ENCODE measurements around the gene SLC34A1. TPM values are rescaled to one million over a fixed set of nuclear protein-coding genes. Genes with fewer than 3 reads are reported as not detected.
A peak's percentile ranks its signal among the peaks of the same experiment; 100 is the strongest.

The SLC34A1 gene
- total RNA-seq, 1 experiment from 2014 or later = not detected

DNA sequence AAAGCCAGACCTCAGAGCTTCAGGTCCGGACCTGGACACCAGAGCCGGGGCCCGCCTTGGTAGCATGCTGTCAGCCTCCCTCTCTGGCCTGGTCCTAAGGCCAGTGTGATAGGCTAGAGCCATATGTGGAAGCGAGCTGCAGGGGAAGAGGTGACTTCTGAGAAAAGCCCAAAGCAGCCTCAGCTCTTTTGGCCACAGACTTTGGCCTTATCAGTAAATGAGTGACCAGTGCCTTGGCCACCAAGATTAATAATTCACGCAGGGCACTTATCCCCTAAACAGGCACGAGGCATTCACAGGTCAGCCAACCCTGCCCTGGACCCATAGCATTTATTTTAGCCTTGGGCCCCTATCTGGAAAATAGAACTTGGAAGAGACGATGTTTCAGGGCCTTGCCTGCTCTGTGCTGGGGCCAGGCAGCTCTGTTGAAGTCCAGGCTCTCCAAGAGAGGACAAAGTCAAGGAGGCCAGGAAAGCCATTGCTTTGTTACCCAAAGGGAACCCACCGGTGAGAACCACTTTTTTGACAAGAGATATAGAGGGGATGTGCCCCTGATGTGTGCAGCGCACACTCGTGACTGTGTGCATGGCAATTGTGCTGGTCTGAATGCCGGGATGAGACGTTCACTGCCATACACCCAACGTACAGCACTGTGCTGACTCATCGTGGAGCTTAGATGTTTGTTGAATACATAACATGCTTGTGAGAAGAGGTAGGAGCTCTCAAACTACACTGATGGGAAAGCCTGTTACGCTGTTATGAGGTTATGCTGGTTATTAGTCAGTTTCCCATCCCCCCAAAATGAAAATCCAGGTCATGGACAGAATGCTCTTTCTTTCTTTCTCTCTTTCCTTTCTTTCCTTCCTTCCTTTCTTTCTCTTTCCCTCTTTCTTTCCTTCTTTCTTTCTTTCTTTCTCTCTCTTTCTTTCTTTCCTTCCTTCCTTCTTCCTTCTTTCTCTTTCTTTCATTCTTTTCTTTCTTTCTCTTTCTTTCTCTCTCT, 5.0 kb upstream of the SLC34A1 start:
- H3K9me2 ChIP-seq (replicated peaks; ENCODE audit: insufficient read depth, low read length) = no peaks in the 10 kb centered on the region
- no peaks in the 10 kb centered on the region for H3K9me3 ChIP-seq (ENCODE audit: low read length)
- no peak overlapping the region for H3K4me3 ChIP-seq (ENCODE audit: low read length)
- H4K20me1 ChIP-seq (ENCODE audit: insufficient read depth, low read depth, low read length) = no peaks in the 10 kb centered on the region
- H3K36me3 ChIP-seq (ENCODE audit: insufficient read depth, low read length) = no peaks in the 10 kb centered on the region
- no peak overlapping the region for H2AFZ ChIP-seq (ENCODE audit: low read length)
- no peaks in the 10 kb centered on the region for H3K27me3 ChIP-seq (ENCODE audit: low read length)
- H3K9ac ChIP-seq (ENCODE audit: low read length) = no peak overlapping the region
- no peak overlapping the region for H3K4me2 ChIP-seq (ENCODE audit: low read depth, low read length, poor library complexity, severe bottlenecking)
- H3K4me1 ChIP-seq (ENCODE audit: low read length) = peaks cover 5% of the 10 kb centered on the region
- H3K27ac ChIP-seq (ENCODE audit: low read length) = no peak overlapping the region
- H3K79me2 ChIP-seq (ENCODE audit: low read length) = no peaks in the 10 kb centered on the region
- DNase-seq = no peak

DNA sequence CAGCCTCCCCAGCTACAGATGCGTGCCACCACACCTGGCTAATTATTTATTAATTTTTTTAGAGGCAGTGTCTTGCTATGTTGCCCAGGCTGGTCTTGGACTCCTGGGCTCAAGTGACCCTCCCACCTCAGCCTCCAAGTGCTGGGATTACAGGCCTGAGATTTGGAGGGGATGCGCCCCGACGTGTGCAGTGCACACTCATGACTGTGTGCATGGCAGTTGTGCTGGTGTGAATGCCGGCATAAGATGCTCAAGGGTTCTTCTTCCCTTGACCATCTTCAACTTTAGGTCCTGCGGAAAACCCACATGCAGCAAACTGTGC, 3.5 kb upstream of the SLC34A1 start:
- no peak overlapping the region for H2AFZ ChIP-seq (ENCODE audit: low read length)
- DNase-seq = no peak
- no peak overlapping the region for H3K4me2 ChIP-seq (ENCODE audit: low read depth, low read length, poor library complexity, severe bottlenecking)
- H3K9ac ChIP-seq (ENCODE audit: low read length) = no peak overlapping the region
- no peaks in the 10 kb centered on the region for H3K79me2 ChIP-seq (ENCODE audit: low read length)
- H3K9me3 ChIP-seq (ENCODE audit: low read length) = no peaks in the 10 kb centered on the region
- H3K36me3 ChIP-seq (ENCODE audit: insufficient read depth, low read length) = no peaks in the 10 kb centered on the region
- no peak overlapping the region for H3K27ac ChIP-seq (ENCODE audit: low read length)
- H3K4me3 ChIP-seq (ENCODE audit: low read length) = no peak overlapping the region
- H4K20me1 ChIP-seq (ENCODE audit: insufficient read depth, low read depth, low read length) = no peaks in the 10 kb centered on the region
- no peaks in the 10 kb centered on the region for H3K27me3 ChIP-seq (ENCODE audit: low read length)
- peaks cover 5% of the 10 kb centered on the region for H3K4me1 ChIP-seq (ENCODE audit: low read length)
- H3K9me2 ChIP-seq (replicated peaks; ENCODE audit: insufficient read depth, low read length) = no peaks in the 10 kb centered on the region

DNA sequence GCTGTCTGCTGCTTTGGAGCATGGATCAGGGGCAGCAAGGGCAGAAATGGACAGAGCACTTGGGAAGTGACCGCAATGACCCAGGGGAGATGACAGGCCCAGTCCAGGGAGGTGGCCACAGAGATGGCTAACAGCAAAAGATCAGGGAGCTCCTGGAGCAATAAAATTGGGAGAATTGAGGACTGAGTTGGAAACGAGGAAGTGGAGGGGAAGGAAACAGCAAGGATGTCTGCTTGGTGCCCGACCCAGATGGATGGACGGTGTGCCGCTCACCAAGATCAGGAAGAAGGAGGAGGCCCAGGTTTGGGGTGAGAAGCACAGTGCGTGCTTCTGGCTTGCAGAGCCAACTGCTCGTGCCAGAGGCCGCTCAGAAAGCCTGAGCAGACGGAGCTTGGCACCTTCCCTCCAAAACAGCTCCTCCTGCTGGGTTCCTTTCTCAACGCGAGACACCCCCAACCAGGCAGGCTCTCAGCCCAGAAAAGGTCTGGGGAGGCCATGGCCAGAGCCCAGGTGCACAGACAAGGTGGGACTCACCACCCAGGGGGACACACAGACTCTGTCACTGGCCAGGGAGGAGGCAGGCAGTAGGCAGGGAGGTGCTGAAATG, 1.7 kb upstream of the SLC34A1 start:
- Histone ChIP-seq H3K9ac (ENCODE audit: low read length) (no peak overlapping the region), H3K27me3 (ENCODE audit: low read length) (no peaks in the 10 kb centered on the region), H3K79me2 (ENCODE audit: low read length) (no peaks in the 10 kb centered on the region), H3K9me3 (ENCODE audit: low read length) (no peaks in the 10 kb centered on the region), H3K4me3 (ENCODE audit: low read length) (no peak overlapping the region), H4K20me1 (ENCODE audit: insufficient read depth, low read depth, low read length) (no peaks in the 10 kb centered on the region), H3K36me3 (ENCODE audit: insufficient read depth, low read length) (no peaks in the 10 kb centered on the region), H2AFZ (ENCODE audit: low read length) (no peak overlapping the region), H3K27ac (ENCODE audit: low read length) (no peak overlapping the region), H3K9me2 (replicated peaks; ENCODE audit: insufficient read depth, low read length) (no peaks in the 10 kb centered on the region), H3K4me1 (ENCODE audit: low read length) (peaks cover 9% of the 10 kb centered on the region), H3K4me2 (ENCODE audit: low read depth, low read length, poor library complexity, severe bottlenecking) (no peak overlapping the region)
- DNase-seq = peak; percentile 76

DNA sequence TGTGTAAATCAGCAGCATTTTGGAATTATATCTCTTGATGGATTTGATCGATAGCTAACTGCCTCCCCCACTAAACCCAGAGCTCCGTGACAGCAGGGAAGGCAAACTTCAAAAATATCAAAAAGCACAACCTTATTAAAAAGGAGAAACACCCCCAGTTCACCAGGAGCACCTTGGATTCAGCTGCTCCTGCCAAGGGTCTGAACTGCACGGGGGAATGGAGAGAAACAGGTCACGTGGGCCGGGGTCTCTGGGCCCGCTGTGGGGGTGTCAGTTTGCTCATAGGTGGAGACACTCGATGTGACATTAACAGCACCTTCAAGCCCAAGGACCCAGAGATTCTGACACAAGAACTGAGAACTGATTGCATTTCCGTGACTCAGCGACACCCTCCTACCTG, 1.1 kb upstream of the SLC34A1 start:
- Histone ChIP-seq H3K9me2 (replicated peaks; ENCODE audit: insufficient read depth, low read length) (no peaks in the 10 kb centered on the region), H3K79me2 (ENCODE audit: low read length) (no peaks in the 10 kb centered on the region), H3K36me3 (ENCODE audit: insufficient read depth, low read length) (no peaks in the 10 kb centered on the region), H2AFZ (ENCODE audit: low read length) (no peak overlapping the region), H3K9ac (ENCODE audit: low read length) (no peak overlapping the region), H4K20me1 (ENCODE audit: insufficient read depth, low read depth, low read length) (no peaks in the 10 kb centered on the region), H3K27me3 (ENCODE audit: low read length) (no peaks in the 10 kb centered on the region), H3K4me1 (ENCODE audit: low read length) (peaks cover 15% of the 10 kb centered on the region), H3K9me3 (ENCODE audit: low read length) (no peaks in the 10 kb centered on the region), H3K27ac (ENCODE audit: low read length) (no peak overlapping the region), H3K4me2 (ENCODE audit: low read depth, low read length, poor library complexity, severe bottlenecking) (no peak overlapping the region), H3K4me3 (ENCODE audit: low read length) (no peak overlapping the region)
- DNase-seq = no peak

DNA sequence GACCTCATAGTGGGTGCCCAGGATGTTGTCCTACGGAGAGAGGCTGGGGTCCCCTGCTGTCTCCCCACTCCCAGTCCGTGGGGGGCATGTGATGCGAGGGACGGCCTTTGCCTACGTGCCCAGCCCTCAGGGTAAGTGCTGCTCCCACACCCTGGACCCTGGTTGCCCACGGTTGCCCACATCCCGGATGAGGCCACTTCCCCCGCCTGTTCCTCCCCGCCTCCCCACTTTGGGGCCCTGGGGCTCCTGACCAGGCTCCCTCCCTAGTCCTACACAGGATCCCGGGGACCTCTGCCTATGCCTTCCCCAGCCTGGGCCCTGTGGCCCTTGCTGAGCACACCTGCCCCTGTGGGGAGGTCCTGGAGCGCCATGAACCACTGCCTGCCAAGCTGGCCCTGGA, 1.5 kb downstream of the SLC34A1 start:
- no peak overlapping the region for H3K9ac ChIP-seq (ENCODE audit: low read length)

DNA sequence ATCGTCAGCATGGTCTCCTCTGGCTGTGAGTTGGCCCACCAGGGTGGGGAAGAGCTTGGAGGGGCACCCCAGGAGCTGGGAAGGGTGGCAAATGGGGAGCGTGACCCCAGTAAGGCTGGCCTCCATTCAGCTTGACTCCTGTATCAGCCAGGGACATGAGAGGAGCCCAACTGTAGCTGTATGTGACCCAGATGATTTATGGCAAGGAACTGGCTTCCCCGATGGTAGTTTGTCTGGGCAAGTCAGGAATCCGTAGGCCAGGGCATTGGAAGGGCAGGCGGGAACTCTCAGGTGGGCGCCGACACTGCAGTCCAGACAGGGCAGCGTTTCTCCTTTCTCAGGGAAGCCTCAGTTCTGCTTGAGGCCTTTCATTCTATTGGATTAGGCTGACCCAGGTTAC, 2.3 kb downstream of the SLC34A1 start:
- Histone ChIP-seq H2AFZ (ENCODE audit: low read length) (no peak overlapping the region), H3K36me3 (ENCODE audit: insufficient read depth, low read length) (no peaks in the 10 kb centered on the region), H3K79me2 (ENCODE audit: low read length) (no peaks in the 10 kb centered on the region), H3K4me3 (ENCODE audit: low read length) (no peak overlapping the region), H3K9me3 (ENCODE audit: low read length) (no peaks in the 10 kb centered on the region), H3K4me1 (ENCODE audit: low read length) (peaks cover 32% of the 10 kb centered on the region), H3K27me3 (ENCODE audit: low read length) (no peaks in the 10 kb centered on the region), H4K20me1 (ENCODE audit: insufficient read depth, low read depth, low read length) (no peaks in the 10 kb centered on the region), H3K9me2 (replicated peaks; ENCODE audit: insufficient read depth, low read length) (no peaks in the 10 kb centered on the region), H3K4me2 (ENCODE audit: low read depth, low read length, poor library complexity, severe bottlenecking) (no peak overlapping the region), H3K27ac (ENCODE audit: low read length) (no peak overlapping the region), H3K9ac (ENCODE audit: low read length) (no peak overlapping the region)
- DNase-seq = no peak

More for the DNA sequence above, 1.5 kb downstream of the SLC34A1 start:
- no peak overlapping the region for H3K27ac ChIP-seq (ENCODE audit: low read length)
- H3K4me1 ChIP-seq (ENCODE audit: low read length) = peaks cover 37% of the 10 kb centered on the region
- H2AFZ ChIP-seq (ENCODE audit: low read length) = no peak overlapping the region
- H3K79me2 ChIP-seq (ENCODE audit: low read length) = no peaks in the 10 kb centered on the region
- no peaks in the 10 kb centered on the region for H4K20me1 ChIP-seq (ENCODE audit: insufficient read depth, low read depth, low read length)
- H3K27me3 ChIP-seq (ENCODE audit: low read length) = no peaks in the 10 kb centered on the region
- no peaks in the 10 kb centered on the region for H3K36me3 ChIP-seq (ENCODE audit: insufficient read depth, low read length)
- DNase-seq = no peak
- no peak overlapping the region for H3K4me2 ChIP-seq (ENCODE audit: low read depth, low read length, poor library complexity, severe bottlenecking)
- no peak overlapping the region for H3K4me3 ChIP-seq (ENCODE audit: low read length)
- no peaks in the 10 kb centered on the region for H3K9me2 ChIP-seq (replicated peaks; ENCODE audit: insufficient read depth, low read length)
- no peaks in the 10 kb centered on the region for H3K9me3 ChIP-seq (ENCODE audit: low read length)

DNA sequence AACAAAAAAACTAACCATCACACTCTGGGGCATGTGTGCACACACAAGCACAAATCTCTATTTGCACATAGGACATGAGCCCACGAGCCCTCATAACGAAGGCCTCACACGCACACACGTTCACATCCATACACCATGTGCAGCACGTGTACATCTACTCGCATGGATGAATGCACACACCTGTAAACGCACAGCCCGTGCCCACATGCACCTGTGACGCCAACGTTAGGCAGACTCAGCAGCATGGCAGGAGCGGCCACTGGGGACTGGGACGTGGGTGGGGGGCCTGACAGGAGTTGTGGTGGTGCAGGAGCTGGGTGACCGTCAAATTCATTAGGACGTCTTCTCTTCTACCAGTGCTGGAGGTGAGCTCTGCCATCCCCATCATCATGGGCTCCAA, 3.2 kb downstream of the SLC34A1 start:
- peaks cover 32% of the 10 kb centered on the region for H3K4me1 ChIP-seq (ENCODE audit: low read length)
- no peak overlapping the region for H3K4me2 ChIP-seq (ENCODE audit: low read depth, low read length, poor library complexity, severe bottlenecking)
- H3K9ac ChIP-seq (ENCODE audit: low read length) = no peak overlapping the region
- no peaks in the 10 kb centered on the region for H4K20me1 ChIP-seq (ENCODE audit: insufficient read depth, low read depth, low read length)
- no peak overlapping the region for H3K27ac ChIP-seq (ENCODE audit: low read length)
- no peak for DNase-seq
- no peaks in the 10 kb centered on the region for H3K9me3 ChIP-seq (ENCODE audit: low read length)
- H3K4me3 ChIP-seq (ENCODE audit: low read length) = no peak overlapping the region
- H3K79me2 ChIP-seq (ENCODE audit: low read length) = no peaks in the 10 kb centered on the region
- H3K36me3 ChIP-seq (ENCODE audit: insufficient read depth, low read length) = no peaks in the 10 kb centered on the region
- no peak overlapping the region for H2AFZ ChIP-seq (ENCODE audit: low read length)
- H3K27me3 ChIP-seq (ENCODE audit: low read length) = no peaks in the 10 kb centered on the region
- H3K9me2 ChIP-seq (replicated peaks; ENCODE audit: insufficient read depth, low read length) = no peaks in the 10 kb centered on the region

DNA sequence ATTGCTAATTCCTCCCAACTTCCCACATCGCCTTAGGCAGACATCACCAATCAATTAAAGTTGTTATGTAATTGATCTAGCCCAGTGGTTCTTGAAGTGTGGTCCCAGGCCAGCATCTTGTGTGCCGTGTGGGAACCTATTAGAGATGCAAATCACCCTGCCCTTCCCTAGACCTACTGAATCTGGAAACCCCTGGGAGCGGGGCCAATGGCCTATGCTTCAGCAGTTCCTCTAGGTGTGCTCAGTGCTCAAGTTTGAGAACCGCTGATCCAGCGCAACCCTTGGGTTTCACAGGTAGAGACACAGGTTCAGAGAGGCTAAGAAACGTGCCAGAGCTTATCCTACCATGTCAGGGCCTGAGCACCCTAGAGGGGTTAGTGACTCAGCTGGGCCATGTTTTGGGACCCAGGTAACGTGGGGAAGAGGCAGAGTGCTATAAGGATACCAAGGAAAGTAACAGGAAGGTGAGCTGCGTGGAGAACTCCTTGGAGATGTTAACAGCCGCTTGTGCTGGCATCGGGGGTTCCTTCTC, 4.4 kb downstream of the SLC34A1 start:
- H3K36me3 ChIP-seq (ENCODE audit: insufficient read depth, low read length) = no peaks in the 10 kb centered on the region
- H3K4me1 ChIP-seq (ENCODE audit: low read length) = peaks cover 35% of the 10 kb centered on the region

More for the DNA sequence above, 4.4 kb downstream of the SLC34A1 start:
- Histone ChIP-seq H4K20me1 (ENCODE audit: insufficient read depth, low read depth, low read length) (no peaks in the 10 kb centered on the region), H3K9me3 (ENCODE audit: low read length) (no peaks in the 10 kb centered on the region), H3K27ac (ENCODE audit: low read length) (no peak overlapping the region), H3K9me2 (replicated peaks; ENCODE audit: insufficient read depth, low read length) (no peaks in the 10 kb centered on the region), H3K4me3 (ENCODE audit: low read length) (no peak overlapping the region), H3K4me2 (ENCODE audit: low read depth, low read length, poor library complexity, severe bottlenecking) (peak overlapping the region; percentile 37), H3K79me2 (ENCODE audit: low read length) (no peaks in the 10 kb centered on the region), H2AFZ (ENCODE audit: low read length) (no peak overlapping the region), H3K9ac (ENCODE audit: low read length) (peak overlapping the region; percentile 25), H3K27me3 (ENCODE audit: low read length) (no peaks in the 10 kb centered on the region)
- no peak for DNase-seq
